Upper lobe of left lung (tissue), 4 donors: ENCODE results near the gene LIN28A.

ENCODE experiments used
- POLR2A ChIP-seq, 4 donors: fragments of 450-650 bp; IDR thresholded peaks; one replicate each; pipeline ENCODE4 v1.5.1; 2016 to 2017; ENCODE audit warnings: antibody characterized with exemption in 4 of 4, mild to moderate bottlenecking in 2 of 4
- POLR2AphosphoS5 ChIP-seq, 2 donors: sonication (generic); formaldehyde crosslinking; IDR thresholded peaks; one replicate each; pipeline ENCODE4 v1.5.1; 2017; ENCODE audit warnings: antibody characterized with exemption in 2 of 2
- TF ChIP-seq, protein P1 (sequence below), 6 experiments: fragments of 450-650 bp in 4 of 6; fragments of 200-600 bp in 2 of 6; sonication (generic) in 2 of 6; IDR thresholded peaks; one replicate each; pipeline ENCODE4 v1.5.1; 2016 to 2019; ENCODE audit warnings: antibody characterized with exemption in 6 of 6

DNA sequence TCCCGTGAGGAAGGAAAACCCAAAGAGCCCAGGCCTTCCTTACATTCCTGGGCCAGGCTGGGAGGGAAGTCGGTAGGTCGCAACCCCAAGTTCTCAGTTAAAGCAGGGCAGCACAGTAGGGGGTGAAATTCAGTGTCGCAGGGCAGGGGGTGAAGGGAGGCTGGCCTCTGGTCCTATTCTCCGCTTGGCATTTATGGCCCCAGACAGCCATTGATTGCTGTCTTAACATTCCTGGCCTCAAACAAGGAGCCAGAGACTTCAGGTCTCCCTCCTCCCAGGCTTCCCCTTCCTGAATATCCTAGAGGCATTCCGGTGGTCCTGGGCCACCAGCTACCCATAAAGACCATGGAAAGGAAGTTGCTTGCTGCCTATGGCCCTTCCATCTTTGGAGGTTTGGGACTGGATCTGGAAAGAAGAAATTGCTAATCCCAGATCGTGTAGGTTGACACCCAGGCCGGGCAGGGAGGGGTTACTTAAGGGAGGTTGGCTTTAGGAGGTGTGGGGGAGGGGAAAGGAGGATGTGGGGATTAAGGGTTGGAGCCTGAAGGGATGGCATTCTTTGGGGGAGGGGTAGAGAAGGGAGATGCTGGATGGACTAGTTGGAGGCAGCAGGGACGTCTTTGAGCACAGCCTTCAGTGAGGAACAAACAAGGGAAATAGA is 1.7 kb downstream of the LIN28A start:
- TF ChIP-seq, protein P1, sequence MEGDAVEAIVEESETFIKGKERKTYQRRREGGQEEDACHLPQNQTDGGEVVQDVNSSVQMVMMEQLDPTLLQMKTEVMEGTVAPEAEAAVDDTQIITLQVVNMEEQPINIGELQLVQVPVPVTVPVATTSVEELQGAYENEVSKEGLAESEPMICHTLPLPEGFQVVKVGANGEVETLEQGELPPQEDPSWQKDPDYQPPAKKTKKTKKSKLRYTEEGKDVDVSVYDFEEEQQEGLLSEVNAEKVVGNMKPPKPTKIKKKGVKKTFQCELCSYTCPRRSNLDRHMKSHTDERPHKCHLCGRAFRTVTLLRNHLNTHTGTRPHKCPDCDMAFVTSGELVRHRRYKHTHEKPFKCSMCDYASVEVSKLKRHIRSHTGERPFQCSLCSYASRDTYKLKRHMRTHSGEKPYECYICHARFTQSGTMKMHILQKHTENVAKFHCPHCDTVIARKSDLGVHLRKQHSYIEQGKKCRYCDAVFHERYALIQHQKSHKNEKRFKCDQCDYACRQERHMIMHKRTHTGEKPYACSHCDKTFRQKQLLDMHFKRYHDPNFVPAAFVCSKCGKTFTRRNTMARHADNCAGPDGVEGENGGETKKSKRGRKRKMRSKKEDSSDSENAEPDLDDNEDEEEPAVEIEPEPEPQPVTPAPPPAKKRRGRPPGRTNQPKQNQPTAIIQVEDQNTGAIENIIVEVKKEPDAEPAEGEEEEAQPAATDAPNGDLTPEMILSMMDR (IDR thresholded peaks at IDR 0.05) = no peak
- TF ChIP-seq POLR2AphosphoS5 (IDR thresholded peaks at IDR 0.05) = no peak
- no peak for TF ChIP-seq POLR2A (IDR thresholded peaks at IDR 0.05)
